Hepatocyte (in vitro differentiated cells): ENCODE measurements around the gene CA12. TPM values are rescaled to one million over a fixed set of nuclear protein-coding genes. Genes with fewer than 3 reads are reported as not detected.

Experiments used
- DNase-seq: peaks from one replicate; pipeline ENCODE4 v3.0.0-alpha.2; 2016; ENCODE audit warnings: low spot score
- H2AFZ ChIP-seq: fragments of 200-600 bp; sonication (generic); 2 replicates; pipeline ENCODE4 v1.6.0; 2016; ENCODE audit warnings: antibody characterized with exemption, mild to moderate bottlenecking
- H3K27ac ChIP-seq: fragments of 200-600 bp; sonication (generic); 2 replicates; pipeline ENCODE4 v1.5.1; 2016; ENCODE audit warnings: mild to moderate bottlenecking
- H3K27me3 ChIP-seq: fragments of 200-600 bp; sonication (generic); 2 replicates; pipeline ENCODE4 v1.6.1; 2016
- H3K36me3 ChIP-seq: fragments of 200-600 bp; sonication (generic); replicated peaks from 2 replicates; pipeline ENCODE4 v1.5.1; 2016; ENCODE audit warnings: low read depth; ENCODE audit not compliant: insufficient read depth
- H3K4me1 ChIP-seq: fragments of 200-600 bp; sonication (generic); 2 replicates; pipeline ENCODE4 v1.5.1; 2016; ENCODE audit warnings: mild to moderate bottlenecking, moderate library complexity; ENCODE audit not compliant: insufficient read depth
- H3K4me2 ChIP-seq: fragments of 200-600 bp; sonication (generic); 2 replicates; pipeline ENCODE4 v1.6.0; 2016
- H3K4me3 ChIP-seq: fragments of 200-600 bp; sonication (generic); 2 replicates; pipeline ENCODE4 v1.5.1; 2016; ENCODE audit warnings: mild to moderate bottlenecking
- H3K79me2 ChIP-seq: fragments of 200-600 bp; sonication (generic); 2 replicates; pipeline ENCODE4 v1.6.0; 2017; ENCODE audit warnings: mild to moderate bottlenecking
- H3K9me2 ChIP-seq: fragments of 200-600 bp; sonication (generic); replicated peaks from 2 replicates; pipeline ENCODE4 v1.6.0; 2017; ENCODE audit warnings: mild to moderate bottlenecking; ENCODE audit not compliant: insufficient read depth
- H3K9me3 ChIP-seq: fragments of 200-600 bp; sonication (generic); 2 replicates; pipeline ENCODE4 v1.5.1; 2016; ENCODE audit warnings: low read depth, mild to moderate bottlenecking
- H4K20me1 ChIP-seq: fragments of 200-600 bp; sonication (generic); 2 replicates; pipeline ENCODE4 v1.6.0; 2016; ENCODE audit warnings: mild to moderate bottlenecking; ENCODE audit not compliant: insufficient read depth, poor library complexity, severe bottlenecking
- EZH2 ChIP-seq: fragments of 200-600 bp; sonication (generic); IDR thresholded peaks from 2 replicates; pipeline ENCODE4 v1.6.1; 2016; ENCODE audit warnings: antibody characterized with exemption, mild to moderate bottlenecking, borderline replicate concordance
- EZH2phosphoT487 ChIP-seq: fragments of 200-600 bp; sonication (generic); IDR thresholded peaks from one replicate; pipeline ENCODE4 v1.6.1; 2018; ENCODE audit warnings: antibody characterized with exemption, mild to moderate bottlenecking, low read depth, moderate library complexity; ENCODE audit not compliant: unreplicated experiment, severe bottlenecking
- WGBS: methylation state at CpG from one replicate; pipeline ENCODE4 v1.1.6; 2016; ENCODE audit warnings: low lambda C conversion rate; ENCODE audit errors: missing lambda C conversion rate; 5-methylcytosine and 5-hydroxymethylcytosine counted together
- polyA plus RNA-seq: library from polyadenylated mRNA; unstranded; fragments of >200 nt; fragmentation: Nextera tagmentation; extraction: Ambion mirVana; gene quantifications from 2 replicates; pipeline ENCODE4 v1.2.1, GENCODE V29; 2016
- total RNA-seq: library from RNA; depleted of rRNA; stranded (reverse); fragments of >200 nt; gene quantifications from 2 replicates; pipeline ENCODE4 v1.2.3, GENCODE V29; 2014
- TF ChIP-seq, protein P1 (sequence below): fragments of 200-600 bp; sonication (generic); IDR thresholded peaks from 2 replicates; pipeline ENCODE4 v1.5.1; 2016; ENCODE audit warnings: antibody characterized with exemption, mild to moderate bottlenecking; ENCODE audit not compliant: poor library complexity

CA12 gene
- total and polyA plus RNA-seq, 2 experiments from 2014 or later = 13.8 to 16.6 TPM

DNA sequence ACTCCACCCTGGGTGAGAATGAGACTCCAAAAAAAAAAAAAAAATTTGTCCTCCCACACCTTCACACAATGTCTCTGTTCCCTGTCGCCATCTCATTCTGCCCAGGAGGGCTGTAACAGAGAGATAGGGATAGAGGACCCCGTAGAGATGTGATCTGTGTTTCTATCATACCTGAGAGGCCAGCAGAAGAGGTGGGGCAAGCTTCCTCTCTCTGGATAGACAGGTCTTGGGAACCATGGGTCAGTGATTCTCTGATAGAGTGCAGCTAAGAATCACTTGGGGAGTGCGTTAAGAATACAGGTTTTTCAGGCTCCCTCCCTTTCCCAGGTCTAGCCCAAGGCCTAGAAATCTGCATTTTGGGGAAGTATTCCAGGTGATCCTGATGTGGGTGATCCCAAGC is 8.3 kb downstream of the CA12 start:
- H3K4me3 ChIP-seq = no peak overlapping the region
- no peak overlapping the region for H3K27ac ChIP-seq
- WGBS = 91% methylated on average over 3 of the region's 3 CpGs
- no peak overlapping the region for H3K4me2 ChIP-seq
- H3K36me3 ChIP-seq = no peaks in the 10 kb centered on the region
- H3K9me3 ChIP-seq = no peaks in the 10 kb centered on the region
- H3K4me1 ChIP-seq = peaks cover 11% of the 10 kb centered on the region
- no peak overlapping the region for H2AFZ ChIP-seq
- H3K27me3 ChIP-seq = no peaks in the 10 kb centered on the region
- TF ChIP-seq EZH2phosphoT487 (no peak), EZH2 (no peak)
- TF ChIP-seq, protein P1, sequence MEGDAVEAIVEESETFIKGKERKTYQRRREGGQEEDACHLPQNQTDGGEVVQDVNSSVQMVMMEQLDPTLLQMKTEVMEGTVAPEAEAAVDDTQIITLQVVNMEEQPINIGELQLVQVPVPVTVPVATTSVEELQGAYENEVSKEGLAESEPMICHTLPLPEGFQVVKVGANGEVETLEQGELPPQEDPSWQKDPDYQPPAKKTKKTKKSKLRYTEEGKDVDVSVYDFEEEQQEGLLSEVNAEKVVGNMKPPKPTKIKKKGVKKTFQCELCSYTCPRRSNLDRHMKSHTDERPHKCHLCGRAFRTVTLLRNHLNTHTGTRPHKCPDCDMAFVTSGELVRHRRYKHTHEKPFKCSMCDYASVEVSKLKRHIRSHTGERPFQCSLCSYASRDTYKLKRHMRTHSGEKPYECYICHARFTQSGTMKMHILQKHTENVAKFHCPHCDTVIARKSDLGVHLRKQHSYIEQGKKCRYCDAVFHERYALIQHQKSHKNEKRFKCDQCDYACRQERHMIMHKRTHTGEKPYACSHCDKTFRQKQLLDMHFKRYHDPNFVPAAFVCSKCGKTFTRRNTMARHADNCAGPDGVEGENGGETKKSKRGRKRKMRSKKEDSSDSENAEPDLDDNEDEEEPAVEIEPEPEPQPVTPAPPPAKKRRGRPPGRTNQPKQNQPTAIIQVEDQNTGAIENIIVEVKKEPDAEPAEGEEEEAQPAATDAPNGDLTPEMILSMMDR = no peak
- DNase-seq = no peak
- no peaks in the 10 kb centered on the region for H4K20me1 ChIP-seq
- H3K79me2 ChIP-seq = no peaks in the 10 kb centered on the region
- H3K9me2 ChIP-seq = no peaks in the 10 kb centered on the region

DNA sequence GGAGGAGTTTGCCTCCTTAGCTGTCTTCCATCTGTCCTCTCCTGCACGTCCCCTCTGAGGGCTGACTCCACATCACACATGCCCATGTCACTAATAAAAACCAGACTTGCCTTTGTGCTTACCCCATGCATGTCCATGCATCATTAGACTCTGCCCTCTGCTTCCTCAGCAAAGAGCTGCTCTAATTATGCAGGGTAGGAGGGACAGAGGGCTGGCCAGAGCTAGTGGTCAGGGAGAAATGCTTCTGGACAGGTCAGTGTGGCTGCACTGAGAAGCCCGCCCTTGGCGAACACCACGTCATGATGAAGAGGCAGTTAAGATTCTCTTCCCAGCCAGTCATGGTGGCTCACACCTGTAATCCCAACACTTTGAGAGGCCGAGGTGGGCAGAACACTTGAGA is 8.9 kb downstream of the CA12 start:
- DNase-seq = no peak
- no peak overlapping the region for H2AFZ ChIP-seq
- TF ChIP-seq EZH2 (no peak), EZH2phosphoT487 (no peak)
- no peak overlapping the region for H3K27ac ChIP-seq
- H3K4me3 ChIP-seq = no peak overlapping the region
- no peak overlapping the region for H3K4me2 ChIP-seq
- H4K20me1 ChIP-seq = no peaks in the 10 kb centered on the region
- H3K36me3 ChIP-seq = no peaks in the 10 kb centered on the region
- no peaks in the 10 kb centered on the region for H3K27me3 ChIP-seq
- no peaks in the 10 kb centered on the region for H3K9me3 ChIP-seq
- no peaks in the 10 kb centered on the region for H3K9me2 ChIP-seq
- H3K79me2 ChIP-seq = no peaks in the 10 kb centered on the region
- peaks cover 11% of the 10 kb centered on the region for H3K4me1 ChIP-seq
- 91% methylated on average over 5 of the region's 5 CpGs for WGBS

DNA sequence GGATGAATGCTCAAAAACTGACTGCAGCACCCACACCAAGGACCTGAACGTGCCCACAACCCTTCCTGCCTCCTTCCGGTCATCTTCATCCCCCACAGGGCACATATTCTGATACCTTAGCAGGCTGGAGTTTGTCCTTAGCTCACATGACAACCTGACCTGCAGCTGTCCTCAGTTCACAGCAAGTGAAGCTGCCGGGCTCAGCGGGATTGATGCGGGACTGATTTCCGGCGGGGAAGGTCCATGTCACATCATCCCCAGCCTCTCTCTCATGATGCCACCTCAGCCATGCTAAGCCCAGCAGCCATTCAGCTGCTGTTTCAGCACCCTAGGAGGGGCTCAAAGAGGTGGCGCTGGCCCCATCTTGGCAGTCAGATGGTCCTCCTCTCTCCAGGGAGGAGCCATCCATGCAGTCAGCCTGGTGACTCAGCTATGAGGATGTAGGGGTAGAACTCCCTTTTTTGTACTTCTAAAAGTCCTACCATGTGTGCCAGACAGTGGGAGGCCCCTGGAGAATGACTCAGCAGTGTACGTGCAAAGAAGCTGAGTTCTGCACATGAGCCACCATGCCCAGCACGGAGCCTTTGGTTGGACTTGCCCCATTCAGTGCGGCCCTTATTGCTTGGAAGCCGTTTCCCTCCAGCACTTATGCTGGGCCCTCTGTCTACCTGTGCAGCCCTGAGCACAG is 9.5 kb downstream of the CA12 start:
- Histone ChIP-seq H3K4me1 (peaks cover 16% of the 10 kb centered on the region), H3K4me2 (no peak overlapping the region), H3K27ac (no peak overlapping the region), H3K9me3 (no peaks in the 10 kb centered on the region), H3K4me3 (no peak overlapping the region), H3K79me2 (no peaks in the 10 kb centered on the region), H3K27me3 (no peaks in the 10 kb centered on the region), H3K9me2 (no peaks in the 10 kb centered on the region), H3K36me3 (no peaks in the 10 kb centered on the region), H4K20me1 (no peaks in the 10 kb centered on the region), H2AFZ (no peak overlapping the region)
- 89% methylated on average over 12 of the region's 12 CpGs for WGBS
- peak; percentile 55 for DNase-seq
- no peak for TF ChIP-seq EZH2
- TF ChIP-seq, protein P1 = no peak
- TF ChIP-seq EZH2phosphoT487 = no peak

DNA sequence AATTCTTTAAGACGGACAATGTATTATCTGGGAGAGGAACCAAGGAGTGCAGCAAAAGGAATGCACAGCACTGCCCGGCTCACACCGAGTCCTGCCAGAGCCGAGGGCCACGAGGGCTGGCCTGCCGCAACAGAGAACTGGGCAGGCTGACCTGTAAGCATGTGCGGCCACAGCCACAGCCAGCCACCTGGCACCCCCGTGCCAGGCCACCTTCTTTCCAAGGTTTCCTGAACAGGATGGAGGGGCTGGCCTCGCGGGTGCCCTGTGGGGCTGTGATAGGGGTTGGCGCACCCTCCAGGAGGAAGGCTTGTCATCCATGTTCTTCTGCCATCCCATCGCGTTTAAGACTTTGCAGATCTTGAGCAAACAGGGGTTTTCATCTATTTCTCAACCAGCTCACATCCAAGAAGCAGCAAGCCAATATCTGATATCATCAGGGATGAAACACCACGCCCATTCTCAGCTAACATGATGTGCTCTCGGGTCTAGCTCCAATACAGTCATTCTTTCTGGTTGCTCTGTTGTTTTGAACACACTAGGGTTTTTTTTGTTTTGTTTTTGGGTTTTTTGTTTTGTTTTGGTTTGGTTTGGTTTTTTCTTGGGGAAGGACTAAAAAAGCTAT is 10.2 kb downstream of the CA12 start:
- no peak overlapping the region for H2AFZ ChIP-seq
- no peaks in the 10 kb centered on the region for H3K79me2 ChIP-seq
- no peaks in the 10 kb centered on the region for H4K20me1 ChIP-seq
- no peaks in the 10 kb centered on the region for H3K27me3 ChIP-seq
- H3K4me3 ChIP-seq = no peak overlapping the region
- DNase-seq = no peak
- 97% methylated on average over 15 of the region's 15 CpGs for WGBS
- no peak overlapping the region for H3K27ac ChIP-seq
- no peaks in the 10 kb centered on the region for H3K9me3 ChIP-seq
- no peaks in the 10 kb centered on the region for H3K36me3 ChIP-seq
- no peak overlapping the region for H3K4me2 ChIP-seq
- no peaks in the 10 kb centered on the region for H3K9me2 ChIP-seq
- TF ChIP-seq EZH2 (no peak), EZH2phosphoT487 (no peak)
- TF ChIP-seq, protein P1 = no peak
- H3K4me1 ChIP-seq = peaks cover 17% of the 10 kb centered on the region
